GM23338 (cell line): ENCODE results near the gene SLC40A1. TPM values are rescaled to one million over a fixed set of nuclear protein-coding genes. Genes with fewer than 3 reads are reported as not detected.

Source experiments
- ATAC-seq: fragments of 200-7000 bp; cut with Tn5 transposase; 3 replicates; pipeline ENCODE4 v1.9.1; 2020
- DNase-seq: peaks from one replicate; pipeline ENCODE4 v3.0.0-alpha.2; 2015; ENCODE audit warnings: low spot score
- H2AFZ ChIP-seq: fragments of 200-600 bp; sonication (generic); 2 replicates; pipeline ENCODE4 v1.8.0; 2016; ENCODE audit warnings: antibody characterized with exemption, mild to moderate bottlenecking, moderate library complexity
- H3F3A ChIP-seq: fragments of 200-600 bp; sonication (generic); replicated peaks from 2 replicates; pipeline ENCODE4 v1.8.0; 2017; ENCODE audit warnings: antibody characterized with exemption, mixed run types, low read depth
- H3K27ac ChIP-seq: fragments of 200-600 bp; sonication (generic); 2 replicates; pipeline ENCODE4 v1.6.1; 2016; ENCODE audit warnings: low read depth
- H3K27me3 ChIP-seq: fragments of 200-600 bp; sonication (generic); 2 replicates; pipeline ENCODE4 v1.8.0; 2016; ENCODE audit warnings: mild to moderate bottlenecking, mixed run types, moderate library complexity; ENCODE audit not compliant: insufficient read depth
- H3K36me3 ChIP-seq: fragments of 200-600 bp; sonication (generic); 2 replicates; pipeline ENCODE4 v1.8.0; 2016; ENCODE audit warnings: mild to moderate bottlenecking; ENCODE audit not compliant: insufficient read depth
- H3K4me1 ChIP-seq: fragments of 200-600 bp; sonication (generic); 2 replicates; pipeline ENCODE4 v1.8.0; 2016; ENCODE audit warnings: mild to moderate bottlenecking, moderate library complexity; ENCODE audit not compliant: insufficient read depth
- H3K4me2 ChIP-seq: fragments of 200-600 bp; sonication (generic); 2 replicates; pipeline ENCODE4 v1.7.1; 2017; ENCODE audit warnings: mixed run types
- H3K4me3 ChIP-seq: fragments of 200-600 bp; sonication (generic); 2 replicates; pipeline ENCODE4 v1.6.1; 2016; ENCODE audit warnings: mixed run types
- H3K79me2 ChIP-seq: fragments of 200-600 bp; sonication (generic); replicated peaks from 2 replicates; pipeline ENCODE4 v1.8.0; 2017; ENCODE audit warnings: mild to moderate bottlenecking; ENCODE audit not compliant: insufficient read depth
- H3K9me2 ChIP-seq: fragments of 200-600 bp; sonication (generic); 2 replicates; pipeline ENCODE4 v1.8.0; 2017; ENCODE audit not compliant: insufficient read depth
- H4K20me1 ChIP-seq: fragments of 200-600 bp; sonication (generic); replicated peaks from 2 replicates; pipeline ENCODE4 v1.8.0; 2017; ENCODE audit warnings: mild to moderate bottlenecking; ENCODE audit not compliant: insufficient read depth
- H3K27ac Mint-ChIP-seq: 2 replicates; pipeline ENCODE4 v1.8.0; 2020; ENCODE audit warnings: inconsistent platforms, mild to moderate bottlenecking, moderate library complexity, mixed read lengths
- H3K27me3 Mint-ChIP-seq: 3 replicates; pipeline ENCODE4 v1.8.0; 2022; ENCODE audit warnings: low read depth, mild to moderate bottlenecking, moderate library complexity, mixed read lengths, inconsistent platforms; ENCODE audit not compliant: insufficient read depth, poor library complexity
- H3K36me3 Mint-ChIP-seq: 3 replicates; pipeline ENCODE4 v1.8.0; 2021; ENCODE audit warnings: low read depth, mild to moderate bottlenecking, inconsistent platforms, moderate library complexity, mixed read lengths
- H3K4me1 Mint-ChIP-seq: 3 replicates; pipeline ENCODE4 v1.8.0; 2020; ENCODE audit warnings: mild to moderate bottlenecking, inconsistent platforms, mixed read lengths
- H3K4me3 Mint-ChIP-seq: 3 replicates; pipeline ENCODE4 v1.8.0; 2021; ENCODE audit warnings: moderate library complexity, mild to moderate bottlenecking, inconsistent platforms, mixed read lengths
- H3K9me3 Mint-ChIP-seq: 3 replicates; pipeline ENCODE4 v1.8.0; 2020; ENCODE audit warnings: moderate library complexity, mild to moderate bottlenecking, inconsistent platforms, mixed read lengths
- CREB1 ChIP-seq: fragments of 250-450 bp; sonication (Bioruptor Pico); IDR thresholded peaks from 2 replicates; pipeline ENCODE4 v1.5.0; 2020; ENCODE audit warnings: low read depth, mild to moderate bottlenecking, moderate library complexity
- ETS1 ChIP-seq: IDR thresholded peaks from 2 replicates; pipeline ENCODE4 v1.6.1; 2016; ENCODE audit warnings: antibody characterized with exemption
- EZH2 ChIP-seq: fragments of 200-600 bp; sonication (generic); IDR thresholded peaks from one replicate; pipeline ENCODE4 v1.8.0; 2017; ENCODE audit warnings: antibody characterized with exemption, mild to moderate bottlenecking, low read depth; ENCODE audit not compliant: unreplicated experiment
- EZH2phosphoT487 ChIP-seq: fragments of 200-600 bp; sonication (generic); IDR thresholded peaks from one replicate; pipeline ENCODE4 v1.8.1; 2018; ENCODE audit warnings: antibody characterized with exemption; ENCODE audit not compliant: unreplicated experiment
- JUNB ChIP-seq: IDR thresholded peaks from one replicate; pipeline ENCODE4 v1.6.1; 2016; ENCODE audit warnings: antibody characterized with exemption; ENCODE audit not compliant: unreplicated experiment
- NANOG ChIP-seq: IDR thresholded peaks from 2 replicates; pipeline ENCODE4 v1.6.1; 2016; ENCODE audit warnings: antibody characterized with exemption, borderline replicate concordance
- POLR2AphosphoS5 ChIP-seq: IDR thresholded peaks from 2 replicates; pipeline ENCODE4 v1.6.1; 2016; ENCODE audit warnings: antibody characterized with exemption, low read depth
- STAT1 ChIP-seq: IDR thresholded peaks from one replicate; pipeline ENCODE4 v1.6.1; 2016; ENCODE audit warnings: antibody characterized with exemption; ENCODE audit not compliant: unreplicated experiment
- ZNF114 ChIP-seq: fragments of 250-450 bp; sonication (Bioruptor Pico); IDR thresholded peaks from 2 replicates; pipeline ENCODE4 v1.5.0; 2020; ENCODE audit warnings: mild to moderate bottlenecking, moderate library complexity
- ZNF331 ChIP-seq: fragments of 250-450 bp; sonication (Bioruptor Pico); IDR thresholded peaks from 2 replicates; pipeline ENCODE4 v1.5.0; 2020; ENCODE audit warnings: low read depth, mild to moderate bottlenecking, moderate library complexity
- polyA plus RNA-seq: library from polyadenylated mRNA; unstranded; fragments of >200 nt; fragmentation: Nextera tagmentation; extraction: Ambion mirVana; gene quantifications from 2 replicates; pipeline ENCODE4 v1.2.1, GENCODE V29; 2016
- total RNA-seq: library from RNA; depleted of rRNA; stranded (reverse); fragments of >200 nt; shearing (Covaris generic); gene quantifications from 2 replicates; pipeline ENCODE4 v1.2.3, GENCODE V29; 2014
- TF ChIP-seq, protein P1 (sequence below), 2 experiments: fragments of 200-600 bp in 1 of 2; sonication (generic) in 1 of 2; conservative IDR thresholded peaks; 2 replicates each; pipeline versions ENCODE4 v1.5.1 to v1.6.1; 2016 to 2017; ENCODE audit warnings: antibody characterized with exemption in 2 of 2, low read depth in 2 of 2, mild to moderate bottlenecking in 2 of 2, moderate library complexity in 1 of 2
- TF ChIP-seq, protein P2 (sequence below): IDR thresholded peaks from one replicate; pipeline ENCODE4 v1.6.1; 2018; ENCODE audit warnings: antibody characterized with exemption; ENCODE audit not compliant: unreplicated experiment

The SLC40A1 gene
- total and polyA plus RNA-seq, 2 experiments from 2014 or later: 0.08 TPM; not detected in 1

DNA sequence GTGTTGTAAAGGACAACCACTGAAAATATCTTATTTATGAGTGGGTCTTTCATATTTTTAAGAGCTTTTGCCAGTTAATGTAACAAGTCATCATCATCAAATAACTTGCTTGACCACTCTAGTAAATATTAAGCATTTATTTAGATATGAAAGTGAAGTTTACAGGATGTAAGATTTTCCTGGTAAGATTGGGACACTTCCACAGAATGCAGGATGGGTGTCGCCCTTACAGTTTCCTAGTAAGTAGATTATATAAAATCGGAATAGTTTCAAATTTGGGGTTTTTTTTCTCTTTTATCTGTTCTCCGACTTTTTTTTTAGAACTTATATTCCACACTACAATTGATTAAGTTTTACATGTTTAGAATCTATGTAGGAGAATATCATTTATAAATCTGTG is 14.8 kb upstream of the SLC40A1 start (continued):
- TF ChIP-seq, protein P1, sequence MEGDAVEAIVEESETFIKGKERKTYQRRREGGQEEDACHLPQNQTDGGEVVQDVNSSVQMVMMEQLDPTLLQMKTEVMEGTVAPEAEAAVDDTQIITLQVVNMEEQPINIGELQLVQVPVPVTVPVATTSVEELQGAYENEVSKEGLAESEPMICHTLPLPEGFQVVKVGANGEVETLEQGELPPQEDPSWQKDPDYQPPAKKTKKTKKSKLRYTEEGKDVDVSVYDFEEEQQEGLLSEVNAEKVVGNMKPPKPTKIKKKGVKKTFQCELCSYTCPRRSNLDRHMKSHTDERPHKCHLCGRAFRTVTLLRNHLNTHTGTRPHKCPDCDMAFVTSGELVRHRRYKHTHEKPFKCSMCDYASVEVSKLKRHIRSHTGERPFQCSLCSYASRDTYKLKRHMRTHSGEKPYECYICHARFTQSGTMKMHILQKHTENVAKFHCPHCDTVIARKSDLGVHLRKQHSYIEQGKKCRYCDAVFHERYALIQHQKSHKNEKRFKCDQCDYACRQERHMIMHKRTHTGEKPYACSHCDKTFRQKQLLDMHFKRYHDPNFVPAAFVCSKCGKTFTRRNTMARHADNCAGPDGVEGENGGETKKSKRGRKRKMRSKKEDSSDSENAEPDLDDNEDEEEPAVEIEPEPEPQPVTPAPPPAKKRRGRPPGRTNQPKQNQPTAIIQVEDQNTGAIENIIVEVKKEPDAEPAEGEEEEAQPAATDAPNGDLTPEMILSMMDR (conservative IDR thresholded peaks at IDR 0.05; ENCODE audit: low read depth in 2 of 2): no peak
- TF ChIP-seq JUNB: no peak
- TF ChIP-seq STAT1: no peak
- no peak for TF ChIP-seq POLR2AphosphoS5
- TF ChIP-seq EZH2: no peak
- no peak for TF ChIP-seq ETS1
- no peak for TF ChIP-seq CREB1
- no peak for TF ChIP-seq EZH2phosphoT487

DNA sequence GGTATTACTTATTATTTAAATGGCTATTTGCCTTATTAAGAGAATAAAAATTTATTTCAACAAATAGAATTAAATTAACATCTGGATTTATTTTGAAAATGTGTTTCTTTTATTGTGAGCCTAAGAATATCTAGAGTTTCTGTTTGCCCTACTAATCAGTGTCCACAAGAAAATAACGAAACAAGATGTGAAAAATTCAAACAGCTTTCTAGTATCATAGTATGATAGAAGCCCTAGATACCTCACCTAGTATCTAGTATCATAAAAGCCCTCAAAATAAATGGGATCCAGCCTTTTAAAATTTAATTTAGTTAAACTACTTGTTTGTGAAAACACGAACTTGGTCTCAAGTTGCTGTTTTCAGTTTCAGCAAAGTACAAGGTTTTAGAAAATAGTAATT is 13.7 kb upstream of the SLC40A1 start:
- H4K20me1 ChIP-seq: no peaks in the 10 kb centered on the region
- ATAC-seq: no peak
- H2AFZ ChIP-seq: no peak overlapping the region
- Mint-ChIP-seq H3K27ac (no peak overlapping the region), H3K4me1 (peaks cover 10% of the 10 kb centered on the region), H3K27me3 (peaks cover 2% of the 10 kb centered on the region), H3K9me3 (no peaks in the 10 kb centered on the region), H3K36me3 (no peaks in the 10 kb centered on the region), H3K4me3 (no peak overlapping the region)
- H3K36me3 ChIP-seq: no peaks in the 10 kb centered on the region
- DNase-seq: no peak
- no peak overlapping the region for H3K4me3 ChIP-seq
- H3K9me2 ChIP-seq: no peaks in the 10 kb centered on the region
- H3K27ac ChIP-seq: no peak overlapping the region
- H3K4me1 ChIP-seq: peaks cover 6% of the 10 kb centered on the region; the same call in 1 of the 2 replicates
- no peaks in the 10 kb centered on the region for H3K79me2 ChIP-seq
- no peak overlapping the region for H3K4me2 ChIP-seq
- no peaks in the 10 kb centered on the region for H3F3A ChIP-seq
- H3K27me3 ChIP-seq: no peaks in the 10 kb centered on the region
- TF ChIP-seq NANOG (no peak), POLR2AphosphoS5 (no peak), ZNF331 (CRISPR knock-in tag) (no peak), ETS1 (no peak), STAT1 (no peak), ZNF114 (no peak), JUNB (no peak)
- TF ChIP-seq, protein P2, sequence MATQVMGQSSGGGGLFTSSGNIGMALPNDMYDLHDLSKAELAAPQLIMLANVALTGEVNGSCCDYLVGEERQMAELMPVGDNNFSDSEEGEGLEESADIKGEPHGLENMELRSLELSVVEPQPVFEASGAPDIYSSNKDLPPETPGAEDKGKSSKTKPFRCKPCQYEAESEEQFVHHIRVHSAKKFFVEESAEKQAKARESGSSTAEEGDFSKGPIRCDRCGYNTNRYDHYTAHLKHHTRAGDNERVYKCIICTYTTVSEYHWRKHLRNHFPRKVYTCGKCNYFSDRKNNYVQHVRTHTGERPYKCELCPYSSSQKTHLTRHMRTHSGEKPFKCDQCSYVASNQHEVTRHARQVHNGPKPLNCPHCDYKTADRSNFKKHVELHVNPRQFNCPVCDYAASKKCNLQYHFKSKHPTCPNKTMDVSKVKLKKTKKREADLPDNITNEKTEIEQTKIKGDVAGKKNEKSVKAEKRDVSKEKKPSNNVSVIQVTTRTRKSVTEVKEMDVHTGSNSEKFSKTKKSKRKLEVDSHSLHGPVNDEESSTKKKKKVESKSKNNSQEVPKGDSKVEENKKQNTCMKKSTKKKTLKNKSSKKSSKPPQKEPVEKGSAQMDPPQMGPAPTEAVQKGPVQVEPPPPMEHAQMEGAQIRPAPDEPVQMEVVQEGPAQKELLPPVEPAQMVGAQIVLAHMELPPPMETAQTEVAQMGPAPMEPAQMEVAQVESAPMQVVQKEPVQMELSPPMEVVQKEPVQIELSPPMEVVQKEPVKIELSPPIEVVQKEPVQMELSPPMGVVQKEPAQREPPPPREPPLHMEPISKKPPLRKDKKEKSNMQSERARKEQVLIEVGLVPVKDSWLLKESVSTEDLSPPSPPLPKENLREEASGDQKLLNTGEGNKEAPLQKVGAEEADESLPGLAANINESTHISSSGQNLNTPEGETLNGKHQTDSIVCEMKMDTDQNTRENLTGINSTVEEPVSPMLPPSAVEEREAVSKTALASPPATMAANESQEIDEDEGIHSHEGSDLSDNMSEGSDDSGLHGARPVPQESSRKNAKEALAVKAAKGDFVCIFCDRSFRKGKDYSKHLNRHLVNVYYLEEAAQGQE: no peak
- TF ChIP-seq, protein P1 (conservative IDR thresholded peaks at IDR 0.05; ENCODE audit: low read depth in 2 of 2): no peak
